Stimulated activated naive CD8-positive, alpha-beta T cell treated with anti-CD3 and anti-CD28 coated beads, Interleukin-15, Interleukin-2, amounts not matched to agents 100 ng/mL and 50 ng/mL, for 24 hours (primary cell): ENCODE measurements around the gene BRSK2.
"Not testable (repeated sequence)": the region's sequence is repeated elsewhere in the genome, so short reads cannot be mapped to it uniquely, and the experiment has no call there.

Experiments
- H3K27ac Mint-ChIP-seq: one replicate; pipeline ENCODE4 v1.8.0; 2021; ENCODE audit warnings: mild to moderate bottlenecking, mixed read lengths
- H3K27me3 Mint-ChIP-seq: one replicate; pipeline ENCODE4 v1.8.0; 2021; ENCODE audit warnings: mixed read lengths
- H3K36me3 Mint-ChIP-seq: one replicate; pipeline ENCODE4 v1.8.0; 2021; ENCODE audit warnings: low read depth, mixed read lengths
- H3K4me1 Mint-ChIP-seq: one replicate; pipeline ENCODE4 v1.8.0; 2021; ENCODE audit warnings: low read depth, mixed read lengths
- H3K4me3 Mint-ChIP-seq: one replicate; pipeline ENCODE4 v1.8.0; 2021; ENCODE audit warnings: mild to moderate bottlenecking, mixed read lengths
- H3K9me3 Mint-ChIP-seq: one replicate; pipeline ENCODE4 v1.8.0; 2021; ENCODE audit warnings: mixed read lengths

The BRSK2 gene

GRCh38 chr11:1350086-1350725 is 39.5 kb upstream of the BRSK2 start:
- no peaks in the 10 kb centered on the region for H3K27me3 Mint-ChIP-seq
- no peak overlapping the region for H3K27ac Mint-ChIP-seq
- peaks cover 3% of the 10 kb centered on the region for H3K4me1 Mint-ChIP-seq

GRCh38 chr11:1351278-1351937 is 38.3 kb upstream of the BRSK2 start:
- no peak overlapping the region for H3K4me3 Mint-ChIP-seq
- H3K36me3 Mint-ChIP-seq: no peaks in the 10 kb centered on the region
- H3K4me1 Mint-ChIP-seq: no peaks in the 10 kb centered on the region
- H3K27ac Mint-ChIP-seq: peak overlapping the region; percentile 12
- H3K27me3 Mint-ChIP-seq: peaks cover 5% of the 10 kb centered on the region
- no peaks in the 10 kb centered on the region for H3K9me3 Mint-ChIP-seq

More at GRCh38 chr11:1350086-1350725, 39.5 kb upstream of the BRSK2 start:
- Mint-ChIP-seq H3K9me3 (no peaks in the 10 kb centered on the region), H3K4me3 (no peak overlapping the region), H3K36me3 (no peaks in the 10 kb centered on the region)

- Mint-ChIP-seq H3K27ac (no peak overlapping the region), H3K9me3 (no peaks in the 10 kb centered on the region), H3K4me3 (no peak overlapping the region), H3K27me3 (peaks cover 11% of the 10 kb centered on the region), H3K4me1 (no peaks in the 10 kb centered on the region), H3K36me3 (no peaks in the 10 kb centered on the region)
These were observed 36.9 kb upstream of the BRSK2 start for GRCh38 chr11:1352696-1353382.

- no peak overlapping the region for H3K4me3 Mint-ChIP-seq
- no peaks in the 10 kb centered on the region for H3K9me3 Mint-ChIP-seq
- H3K36me3 Mint-ChIP-seq: no peaks in the 10 kb centered on the region
- no peak overlapping the region for H3K27ac Mint-ChIP-seq
- no peaks in the 10 kb centered on the region for H3K4me1 Mint-ChIP-seq
- H3K27me3 Mint-ChIP-seq: peaks cover 11% of the 10 kb centered on the region
These were observed 36.2 kb upstream of the BRSK2 start for GRCh38 chr11:1353383-1354124.

GRCh38 chr11:1354125-1354938 is 35.4 kb upstream of the BRSK2 start:
- Mint-ChIP-seq H3K36me3 (no peaks in the 10 kb centered on the region), H3K9me3 (no peaks in the 10 kb centered on the region), H3K4me1 (no peaks in the 10 kb centered on the region), H3K27ac (no peak overlapping the region), H3K4me3 (no peak overlapping the region), H3K27me3 (peaks cover 11% of the 10 kb centered on the region)

GRCh38 chr11:1356007-1356435 is 33.7 kb upstream of the BRSK2 start:
- no peak overlapping the region for H3K27ac Mint-ChIP-seq
- no peaks in the 10 kb centered on the region for H3K4me1 Mint-ChIP-seq
- no peaks in the 10 kb centered on the region for H3K9me3 Mint-ChIP-seq
- no peaks in the 10 kb centered on the region for H3K36me3 Mint-ChIP-seq
- H3K4me3 Mint-ChIP-seq: no peak overlapping the region
- peaks cover 11% of the 10 kb centered on the region for H3K27me3 Mint-ChIP-seq

- no peak overlapping the region for H3K4me3 Mint-ChIP-seq
- no peaks in the 10 kb centered on the region for H3K9me3 Mint-ChIP-seq
- no peaks in the 10 kb centered on the region for H3K36me3 Mint-ChIP-seq
- no peak overlapping the region for H3K27ac Mint-ChIP-seq
- no peaks in the 10 kb centered on the region for H3K4me1 Mint-ChIP-seq
- peaks cover 11% of the 10 kb centered on the region for H3K27me3 Mint-ChIP-seq
These were observed 33.2 kb upstream of the BRSK2 start for GRCh38 chr11:1356478-1356960.

- H3K27ac Mint-ChIP-seq: no peak overlapping the region
- H3K4me1 Mint-ChIP-seq: no peaks in the 10 kb centered on the region
- no peaks in the 10 kb centered on the region for H3K9me3 Mint-ChIP-seq
- H3K27me3 Mint-ChIP-seq: peaks cover 11% of the 10 kb centered on the region
- H3K4me3 Mint-ChIP-seq: no peak overlapping the region
- no peaks in the 10 kb centered on the region for H3K36me3 Mint-ChIP-seq
These were observed 31.4 kb upstream of the BRSK2 start for GRCh38 chr11:1358286-1358685.

- H3K27me3 Mint-ChIP-seq: peaks cover 14% of the 10 kb centered on the region
- H3K4me1 Mint-ChIP-seq, H3K4me3 Mint-ChIP-seq, H3K27ac Mint-ChIP-seq, H3K36me3 Mint-ChIP-seq, H3K9me3 Mint-ChIP-seq: not testable (repeated sequence)
These were observed 30.8 kb upstream of the BRSK2 start for GRCh38 chr11:1358931-1359330.

GRCh38 chr11:1359556-1359955 is 30.2 kb upstream of the BRSK2 start:
- Mint-ChIP-seq H3K9me3 (no peaks in the 10 kb centered on the region), H3K27ac (no peak overlapping the region), H3K4me1 (no peaks in the 10 kb centered on the region), H3K36me3 (no peaks in the 10 kb centered on the region), H3K27me3 (peaks cover 14% of the 10 kb centered on the region), H3K4me3 (no peak overlapping the region)

GRCh38 chr11:1360181-1360834 is 29.4 kb upstream of the BRSK2 start:
- Mint-ChIP-seq H3K27me3 (peaks cover 14% of the 10 kb centered on the region), H3K4me1 (no peaks in the 10 kb centered on the region), H3K36me3 (no peaks in the 10 kb centered on the region), H3K9me3 (no peaks in the 10 kb centered on the region), H3K27ac (no peak overlapping the region), H3K4me3 (no peak overlapping the region)

- Mint-ChIP-seq H3K4me1 (no peaks in the 10 kb centered on the region), H3K4me3 (no peak overlapping the region), H3K27ac (no peak overlapping the region), H3K36me3 (no peaks in the 10 kb centered on the region), H3K27me3 (peaks cover 14% of the 10 kb centered on the region), H3K9me3 (no peaks in the 10 kb centered on the region)
These were observed 28.8 kb upstream of the BRSK2 start for GRCh38 chr11:1360835-1361357.

GRCh38 chr11:1361882-1362281 is 27.9 kb upstream of the BRSK2 start:
- Mint-ChIP-seq H3K9me3 (peaks cover 5% of the 10 kb centered on the region), H3K36me3 (no peaks in the 10 kb centered on the region), H3K4me1 (no peaks in the 10 kb centered on the region), H3K27me3 (peaks cover 4% of the 10 kb centered on the region), H3K4me3 (no peak overlapping the region), H3K27ac (no peak overlapping the region)

GRCh38 chr11:1367721-1368120 is 22.0 kb upstream of the BRSK2 start:
- Mint-ChIP-seq H3K27me3 (peaks cover 3% of the 10 kb centered on the region), H3K4me1 (no peaks in the 10 kb centered on the region), H3K9me3 (peaks cover 6% of the 10 kb centered on the region), H3K27ac (no peak overlapping the region), H3K4me3 (no peak overlapping the region), H3K36me3 (no peaks in the 10 kb centered on the region)
